RCC 7860 (cell line): ENCODE results near the gene TMEM219.
"Not testable (repeated sequence)": the region's sequence is repeated elsewhere in the genome, so short reads cannot be mapped to it uniquely, and the experiment has no call there.

ENCODE experiments used
- DNase-seq: peaks from one replicate; pipeline ENCODE4 v3.0.0-alpha.2; 2015; ENCODE audit warnings: low spot score
- FAIRE-seq: peaks from 2 replicates; lab custom pipeline; 2012; peaks lifted over from hg19 to GRCh38; lab: Jason Lieb, UNC

The TMEM219 gene

GRCh38 chr16:30010844-30011713 is 49.2 kb downstream of the TMEM219 start, which contains the start of gene DOC2A:
DOC2A (minus strand) TSS chr16:30011027; CDS start chr16:30010222, 805 bp downstream.
- FAIRE-seq (no peak), DNase-seq (no peak)

DNA sequence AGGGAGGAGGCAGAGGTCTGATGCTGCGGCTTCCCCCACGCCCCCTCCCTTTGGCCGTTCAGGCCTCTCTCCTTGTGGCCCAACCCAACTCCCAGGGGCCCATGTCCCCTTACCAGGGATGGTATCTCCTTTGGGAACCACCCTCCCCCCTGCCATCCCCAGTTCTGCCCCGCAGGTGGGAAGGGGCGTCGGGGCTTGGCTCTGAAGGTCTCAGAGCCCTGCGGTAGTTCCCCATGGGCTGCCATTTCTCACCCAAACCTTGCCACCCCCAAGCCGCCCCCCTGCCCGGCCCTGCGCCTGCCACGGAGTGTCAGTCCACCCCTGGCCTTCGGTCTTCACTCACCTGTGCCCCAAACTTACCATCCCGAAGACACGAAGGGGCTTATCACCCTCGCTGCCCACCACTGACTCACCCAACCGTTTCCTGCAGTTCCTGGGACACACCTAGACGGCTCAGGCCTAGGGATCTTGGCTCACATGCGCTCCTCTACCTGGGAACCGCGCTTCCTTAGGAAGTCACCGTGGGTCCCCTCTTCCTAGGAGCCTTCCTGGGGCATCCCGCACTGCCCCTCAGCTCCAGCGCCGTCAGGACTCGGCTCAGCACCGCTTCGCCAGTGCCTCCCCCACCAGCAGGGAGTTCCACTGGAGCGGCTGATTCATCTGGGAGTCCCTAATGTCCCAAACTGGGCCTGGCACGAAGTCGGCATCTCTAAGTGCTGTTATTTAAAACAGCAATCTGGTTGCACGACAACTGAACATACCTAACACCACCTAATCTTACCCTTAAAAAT is 50.0 kb downstream of the TMEM219 start:
- FAIRE-seq (no peak), DNase-seq (no peak)

GRCh38 chr16:30012598-30012997 is 50.7 kb downstream of the TMEM219 start:
- not testable (repeated sequence) for DNase-seq, FAIRE-seq

GRCh38 chr16:30015450-30015849 is 53.6 kb downstream of the TMEM219 start:
- FAIRE-seq, DNase-seq: not testable (repeated sequence)

GRCh38 chr16:30016555-30017276 is 54.8 kb downstream of the TMEM219 start:
- no peak for DNase-seq
- no peak for FAIRE-seq

DNA sequence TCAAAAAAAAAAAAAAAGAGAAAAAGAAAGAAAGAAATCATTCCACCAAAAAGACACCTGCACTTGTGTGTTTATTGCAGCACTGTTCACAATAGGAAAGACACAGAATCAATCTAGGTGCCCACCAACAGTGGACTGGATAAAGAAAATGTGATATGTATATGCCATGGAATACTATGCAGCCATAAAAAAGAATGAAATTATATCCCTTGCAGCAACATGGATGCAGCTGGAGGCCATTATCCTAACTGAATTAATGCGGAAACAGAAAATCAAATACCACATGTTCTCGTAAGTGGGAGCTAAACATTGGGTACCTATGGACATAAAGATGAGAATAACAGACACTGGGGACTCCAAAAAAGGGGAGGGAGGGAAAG is 55.4 kb downstream of the TMEM219 start:
- FAIRE-seq (no peak), DNase-seq (no peak)

- not testable (repeated sequence) for FAIRE-seq, DNase-seq
These were observed 56.1 kb downstream of the TMEM219 start for GRCh38 chr16:30017937-30018336.

GRCh38 chr16:30018731-30019158 is 56.9 kb downstream of the TMEM219 start:
- FAIRE-seq, result peak; percentile 73
- DNase-seq, result peak; percentile 90
